Measurements from ENCODE around the gene TRIM25.

- no peak for TF ChIP-seq CTCF (conservative IDR thresholded peaks at IDR 0.05)
- no peak for TF ChIP-seq EZH2 (IDR thresholded peaks at IDR 0.05; ENCODE audit: low read depth)
These were observed 33.7 kb downstream of the TRIM25 start for GRCh38 chr17:56880133-56880532.
